Measurements from ENCODE around the gene NOPCHAP1. TPM values are rescaled to one million over a fixed set of nuclear protein-coding genes. Genes with fewer than 3 reads are reported as not detected.

The NOPCHAP1 gene
- total and polyA plus RNA-seq, 7 experiments from 2014 or later = 10.5 to 18.0 (median 11.7) TPM

DNA sequence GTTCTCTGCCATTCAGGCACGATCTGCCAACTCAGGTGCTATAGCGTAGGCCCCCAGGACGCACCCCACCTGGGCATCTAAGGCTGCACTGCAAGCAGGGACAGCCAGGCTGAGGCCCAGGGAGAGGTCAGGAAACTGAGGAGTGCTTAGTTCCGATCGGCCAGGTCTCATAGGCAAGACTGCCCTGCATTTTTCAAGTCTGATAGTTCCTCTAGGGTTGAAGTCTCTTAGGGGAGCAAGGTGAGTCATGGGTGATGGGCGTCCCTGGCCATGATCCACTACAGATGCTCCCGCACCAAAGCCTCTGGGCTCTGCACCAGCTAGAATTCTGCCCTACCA lies 13.2 kb downstream of the NOPCHAP1 start:
- no peak overlapping the region for H3K4me3 ChIP-seq (ENCODE audit: low read length)
- Mint-ChIP-seq H3K27me3 (no peaks in the 10 kb centered on the region), H3K4me1 (peaks cover 0 to 12% (median 2%) of the 10 kb centered on the region in 7 donors), H3K36me3 (peaks cover 34 to 92% (median 75%) of the 10 kb centered on the region in 5 donors), H3K4me3 (no peak overlapping the region), H3K27ac (no peak overlapping the region), H3K9me3 (peaks cover 0 to 18% (median 2%) of the 10 kb centered on the region in 11 donors)
- ChIA-PET POLR2A (no interaction called here), CTCF (no interaction called here)
- H3K9me3 ChIP-seq (ENCODE audit: control insufficient read depth in 2 of 3, low read length in 3 of 3) = no peaks in the 10 kb centered on the region
- H3K4me1 ChIP-seq (ENCODE audit: control insufficient read depth in 2 of 2, insufficient read depth in 2 of 2, low read length in 2 of 2) = no peaks in the 10 kb centered on the region
- no peaks in the 10 kb centered on the region for H3K27me3 ChIP-seq (ENCODE audit: control insufficient read depth in 2 of 2, insufficient read depth in 2 of 2, low read length in 2 of 2)
- peaks cover 5 to 72% (median 5%) of the 10 kb centered on the region in 3 experiments for H3K36me3 ChIP-seq (ENCODE audit: control insufficient read depth in 2 of 3, insufficient read depth in 3 of 3, low read length in 3 of 3)
- no peak for DNase-seq
- no peak overlapping the region for H3K27ac ChIP-seq (ENCODE audit: low read depth, low read length)
- no peak for ATAC-seq
- intact Hi-C loops (cut with micrococcal nuclease) = no loop called here

DNA sequence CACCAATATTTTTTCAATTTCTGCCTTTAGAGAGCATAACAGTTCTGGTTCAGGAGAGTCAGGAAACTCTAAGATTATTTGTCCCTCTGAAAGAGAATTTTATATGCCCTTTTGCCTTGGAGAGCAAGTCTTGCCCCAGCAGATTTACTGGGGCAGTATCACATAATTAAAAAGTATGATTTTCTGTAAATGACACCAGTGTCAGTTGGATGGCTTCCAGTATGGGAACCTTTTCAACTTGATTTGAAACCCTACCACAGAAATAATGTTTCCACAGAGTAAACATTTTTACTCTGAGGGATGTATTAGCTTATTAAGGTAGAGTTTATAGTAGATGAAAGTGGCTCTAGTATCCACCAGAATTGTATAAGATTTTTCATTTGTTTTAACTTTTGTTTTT lies 15.4 kb downstream of the NOPCHAP1 start:
- H3K4me3 Mint-ChIP-seq = no peak overlapping the region
- no peak overlapping the region for H3K27ac Mint-ChIP-seq
- no peaks in the 10 kb centered on the region for H3K27me3 Mint-ChIP-seq
- Histone ChIP-seq H3K4me3 (ENCODE audit: low read length) (no peak overlapping the region), H3K27me3 (ENCODE audit: control insufficient read depth in 2 of 2, insufficient read depth in 2 of 2, low read length in 2 of 2) (no peaks in the 10 kb centered on the region), H3K9me3 (ENCODE audit: control insufficient read depth in 2 of 3, low read length in 3 of 3) (no peaks in the 10 kb centered on the region), H3K27ac (ENCODE audit: low read depth, low read length) (no peak overlapping the region), H3K4me1 (ENCODE audit: control insufficient read depth in 2 of 2, insufficient read depth in 2 of 2, low read length in 2 of 2) (no peaks in the 10 kb centered on the region), H3K36me3 (ENCODE audit: control insufficient read depth in 2 of 3, insufficient read depth in 3 of 3, low read length in 3 of 3) (peaks cover 5 to 60% (median 5%) of the 10 kb centered on the region in 3 experiments)
- ATAC-seq (no peak), DNase-seq (no peak)
- peaks cover 46 to 90% (median 81%) of the 10 kb centered on the region in 5 donors for H3K36me3 Mint-ChIP-seq
- CTCF ChIA-PET = no interaction called here
- H3K4me1 Mint-ChIP-seq = peaks cover 0 to 14% (median 4%) of the 10 kb centered on the region in 7 donors
- H3K9me3 Mint-ChIP-seq = peaks cover 0 to 21% (median 2%) of the 10 kb centered on the region in 11 donors
- intact Hi-C loops (cut with micrococcal nuclease) = no loop called here
- POLR2A ChIA-PET = no interaction called here

DNA sequence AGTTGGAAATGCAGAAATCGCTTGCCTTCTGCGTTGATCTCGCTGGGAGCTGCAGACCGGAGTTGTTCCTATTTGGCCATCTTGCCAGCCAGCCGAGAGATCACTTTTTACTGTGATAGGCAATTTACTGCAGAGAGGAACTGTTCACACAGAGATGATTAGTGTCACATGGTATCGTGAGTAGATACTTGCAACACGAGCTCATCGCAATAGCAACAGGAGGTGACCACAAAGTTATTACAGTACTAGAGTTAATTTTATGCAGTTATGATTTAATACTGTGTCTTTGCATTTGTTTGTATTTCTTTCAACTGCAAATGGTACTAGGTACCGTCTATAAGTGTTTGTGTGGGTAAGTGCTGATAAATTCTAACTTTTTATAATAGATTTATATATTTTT lies 27.8 kb downstream of the NOPCHAP1 start:
- no peak overlapping the region for H3K27ac Mint-ChIP-seq
- no peak overlapping the region for H3K4me3 Mint-ChIP-seq
- peaks cover 27 to 75% (median 53%) of the 10 kb centered on the region in 5 donors for H3K36me3 Mint-ChIP-seq
- H3K9me3 ChIP-seq (ENCODE audit: control insufficient read depth in 2 of 3, low read length in 3 of 3) = no peaks in the 10 kb centered on the region
- POLR2A ChIA-PET = no interaction called here
- H3K4me1 ChIP-seq (ENCODE audit: control insufficient read depth in 2 of 2, insufficient read depth in 2 of 2, low read length in 2 of 2) = no peaks in the 10 kb centered on the region
- DNase-seq = no peak
- CTCF ChIA-PET = interaction anchor here (0.7 kb wide), 1 partner anchor 946 kb away, joined by 3 read pairs; no protein-coding TSS in a partner anchor
- no peak overlapping the region for H3K4me3 ChIP-seq (ENCODE audit: low read length)
- H3K27ac ChIP-seq (ENCODE audit: low read depth, low read length) = no peak overlapping the region
- intact Hi-C loops (cut with micrococcal nuclease) = no loop called here
- H3K4me1 Mint-ChIP-seq = peaks cover 0 to 4% (median 0%) of the 10 kb centered on the region in 7 donors
- no peaks in the 10 kb centered on the region for H3K27me3 Mint-ChIP-seq
- H3K9me3 Mint-ChIP-seq = peaks cover 6 to 29% (median 13%) of the 10 kb centered on the region in 11 donors
- ATAC-seq = no peak
- H3K27me3 ChIP-seq (ENCODE audit: control insufficient read depth in 2 of 2, insufficient read depth in 2 of 2, low read length in 2 of 2) = no peaks in the 10 kb centered on the region
- peaks cover 0 to 19% (median 0%) of the 10 kb centered on the region in 3 experiments for H3K36me3 ChIP-seq (ENCODE audit: control insufficient read depth in 2 of 3, insufficient read depth in 3 of 3, low read length in 3 of 3)

DNA sequence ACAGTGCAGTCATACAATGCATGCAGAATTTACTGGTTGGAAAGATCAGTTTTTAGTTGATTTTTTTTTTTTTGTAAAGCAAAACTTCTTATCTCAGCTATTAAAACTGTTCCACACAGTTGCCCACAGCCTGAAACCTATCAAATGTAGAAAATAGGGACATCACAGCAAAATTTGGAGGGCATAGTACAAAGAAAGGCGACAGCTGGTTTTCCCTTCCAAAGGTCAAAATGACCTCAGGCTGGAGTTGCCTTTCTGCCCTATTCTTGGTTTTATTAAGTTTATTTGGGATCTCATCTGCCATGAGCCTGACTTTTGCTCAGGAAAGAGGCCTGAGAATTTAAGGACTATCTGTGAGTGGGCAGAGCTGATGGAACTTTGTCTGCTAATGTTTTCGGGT lies 28.5 kb downstream of the NOPCHAP1 start:
- no peaks in the 10 kb centered on the region for H3K27me3 Mint-ChIP-seq
- DNase-seq = no peak
- CTCF ChIA-PET = interaction anchor here (0.7 kb wide), 1 partner anchor 46 kb away, joined by 4 read pairs; no protein-coding TSS in a partner anchor
- H3K36me3 ChIP-seq (ENCODE audit: control insufficient read depth in 2 of 3, insufficient read depth in 3 of 3, low read length in 3 of 3) = peaks cover 0 to 19% (median 0%) of the 10 kb centered on the region in 3 experiments
- H3K4me3 Mint-ChIP-seq = no peak overlapping the region
- H3K27ac Mint-ChIP-seq = no peak overlapping the region
- H3K9me3 Mint-ChIP-seq = peaks cover 6 to 29% (median 12%) of the 10 kb centered on the region in 11 donors
- H3K4me1 ChIP-seq (ENCODE audit: control insufficient read depth in 2 of 2, insufficient read depth in 2 of 2, low read length in 2 of 2) = no peaks in the 10 kb centered on the region
- no peak for ATAC-seq
- intact Hi-C loops (cut with micrococcal nuclease) = no loop called here
- peaks cover 24 to 68% (median 46%) of the 10 kb centered on the region in 5 donors for H3K36me3 Mint-ChIP-seq
- H3K4me1 Mint-ChIP-seq = no peaks in the 10 kb centered on the region
- no peak overlapping the region for H3K27ac ChIP-seq (ENCODE audit: low read depth, low read length)
- no peak overlapping the region for H3K4me3 ChIP-seq (ENCODE audit: low read length)
- POLR2A ChIA-PET = interaction anchor here (0.6 kb wide), 1 partner anchor 553 kb away, joined by 3 read pairs; no protein-coding TSS in a partner anchor
- no peaks in the 10 kb centered on the region for H3K27me3 ChIP-seq (ENCODE audit: control insufficient read depth in 2 of 2, insufficient read depth in 2 of 2, low read length in 2 of 2)
- no peaks in the 10 kb centered on the region for H3K9me3 ChIP-seq (ENCODE audit: control insufficient read depth in 2 of 3, low read length in 3 of 3)

DNA sequence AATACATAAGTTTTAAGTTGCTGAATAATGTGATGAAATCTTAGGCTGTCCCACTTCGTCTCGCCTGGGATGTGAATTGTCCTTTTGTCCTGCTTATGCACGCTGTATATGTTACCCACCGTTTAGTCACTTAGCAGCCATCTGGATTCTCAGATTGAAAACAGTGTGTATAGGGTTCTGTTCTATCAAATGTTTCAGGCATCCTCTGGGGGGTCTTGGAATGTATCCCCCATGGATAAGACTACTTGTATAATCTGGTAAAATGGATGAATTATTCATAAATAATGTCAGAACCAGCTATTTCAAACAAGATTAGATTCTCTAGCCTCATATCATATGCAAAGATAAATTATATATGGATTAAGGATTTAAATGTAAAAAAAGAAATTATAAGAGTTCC lies 29.4 kb downstream of the NOPCHAP1 start:
- Mint-ChIP-seq H3K27me3 (no peaks in the 10 kb centered on the region), H3K4me3 (no peak overlapping the region), H3K27ac (no peak overlapping the region), H3K9me3 (peaks cover 4 to 20% (median 9%) of the 10 kb centered on the region in 11 donors), H3K36me3 (peaks cover 15 to 61% (median 39%) of the 10 kb centered on the region in 5 donors), H3K4me1 (peaks cover 0 to 1% (median 0%) of the 10 kb centered on the region in 7 donors)
- H3K27ac ChIP-seq (ENCODE audit: low read depth, low read length) = no peak overlapping the region
- DNase-seq (no peak), ATAC-seq (no peak)
- POLR2A ChIA-PET = interaction anchor here (0.6 kb wide), 1 partner anchor 359 kb away, joined by 3 read pairs; no protein-coding TSS in a partner anchor
- H3K9me3 ChIP-seq (ENCODE audit: control insufficient read depth in 2 of 3, low read length in 3 of 3) = no peaks in the 10 kb centered on the region
- H3K27me3 ChIP-seq (ENCODE audit: control insufficient read depth in 2 of 2, insufficient read depth in 2 of 2, low read length in 2 of 2) = no peaks in the 10 kb centered on the region
- intact Hi-C loops (cut with micrococcal nuclease) = no loop called here
- peaks cover 0 to 19% (median 0%) of the 10 kb centered on the region in 3 experiments for H3K36me3 ChIP-seq (ENCODE audit: control insufficient read depth in 2 of 3, insufficient read depth in 3 of 3, low read length in 3 of 3)
- no peak overlapping the region for H3K4me3 ChIP-seq (ENCODE audit: low read length)
- CTCF ChIA-PET = no interaction called here
- no peaks in the 10 kb centered on the region for H3K4me1 ChIP-seq (ENCODE audit: control insufficient read depth in 2 of 2, insufficient read depth in 2 of 2, low read length in 2 of 2)

DNA sequence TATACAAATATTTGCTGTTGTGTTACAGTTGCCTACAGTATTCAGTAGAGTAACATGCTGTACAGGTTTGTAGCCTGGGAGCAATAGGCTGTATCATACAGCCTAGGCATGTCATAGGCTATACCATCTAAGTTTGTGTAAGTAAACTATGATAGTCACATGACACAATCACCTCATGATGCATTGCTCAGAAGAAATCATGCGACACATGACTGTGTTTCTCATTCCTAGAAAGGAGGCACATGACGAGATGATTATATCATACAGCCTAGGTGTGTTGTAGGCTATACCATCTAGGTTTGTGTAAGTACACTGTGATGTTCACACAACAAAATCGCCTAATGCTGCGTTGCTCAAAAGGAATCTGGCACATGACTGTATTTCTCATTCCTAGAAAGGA lies 31.9 kb downstream of the NOPCHAP1 start:
- Mint-ChIP-seq H3K27me3 (no peaks in the 10 kb centered on the region), H3K36me3 (peaks cover 0 to 42% (median 17%) of the 10 kb centered on the region in 5 donors), H3K4me1 (peaks cover 0 to 1% (median 0%) of the 10 kb centered on the region in 7 donors), H3K9me3 (no peaks in the 10 kb centered on the region), H3K4me3 (no peak overlapping the region), H3K27ac (no peak overlapping the region)
- no peak overlapping the region for H3K27ac ChIP-seq (ENCODE audit: low read depth, low read length)
- no peaks in the 10 kb centered on the region for H3K27me3 ChIP-seq (ENCODE audit: control insufficient read depth in 2 of 2, insufficient read depth in 2 of 2, low read length in 2 of 2)
- no peaks in the 10 kb centered on the region for H3K9me3 ChIP-seq (ENCODE audit: control insufficient read depth in 2 of 3, low read length in 3 of 3)
- ATAC-seq (no peak), DNase-seq (no peak)
- CTCF ChIA-PET = no interaction called here
- peaks cover 0 to 15% (median 0%) of the 10 kb centered on the region in 3 experiments for H3K36me3 ChIP-seq (ENCODE audit: control insufficient read depth in 2 of 3, insufficient read depth in 3 of 3, low read length in 3 of 3)
- H3K4me1 ChIP-seq (ENCODE audit: control insufficient read depth in 2 of 2, insufficient read depth in 2 of 2, low read length in 2 of 2) = no peaks in the 10 kb centered on the region
- POLR2A ChIA-PET = no interaction called here
- H3K4me3 ChIP-seq (ENCODE audit: low read length) = no peak overlapping the region
- intact Hi-C loops (cut with micrococcal nuclease) = no loop called here

DNA sequence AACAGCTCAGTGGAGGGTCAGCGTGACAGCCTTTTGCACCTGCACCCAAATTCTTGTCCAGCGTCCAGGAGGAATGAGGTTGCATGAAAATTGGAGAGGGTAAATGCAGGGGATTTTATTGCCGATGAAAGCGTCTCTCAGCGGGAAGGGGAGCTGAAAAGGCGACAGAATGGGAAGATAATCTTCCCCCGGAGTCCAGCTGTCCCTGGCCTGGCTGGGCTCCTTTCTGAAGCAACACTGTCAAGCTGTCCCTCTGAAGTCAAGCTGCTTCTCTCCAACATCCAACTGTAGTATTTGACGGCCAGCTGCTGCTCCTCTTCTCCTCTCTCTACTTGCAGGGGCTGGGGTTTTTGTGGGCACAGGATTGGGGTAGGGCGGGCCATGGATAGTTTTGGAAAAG lies 32.7 kb downstream of the NOPCHAP1 start:
- no peak overlapping the region for H3K27ac ChIP-seq (ENCODE audit: low read depth, low read length)
- no peak for ATAC-seq
- ChIA-PET POLR2A (no interaction called here), CTCF (no interaction called here)
- H3K4me3 Mint-ChIP-seq = no peak overlapping the region
- intact Hi-C loops (cut with micrococcal nuclease) = no loop called here
- H3K4me1 Mint-ChIP-seq = peaks cover 0 to 1% (median 0%) of the 10 kb centered on the region in 7 donors
- H3K36me3 ChIP-seq (ENCODE audit: control insufficient read depth in 2 of 3, insufficient read depth in 3 of 3, low read length in 3 of 3) = peaks cover 0 to 15% (median 0%) of the 10 kb centered on the region in 3 experiments
- no peaks in the 10 kb centered on the region for H3K9me3 ChIP-seq (ENCODE audit: control insufficient read depth in 2 of 3, low read length in 3 of 3)
- H3K9me3 Mint-ChIP-seq = no peaks in the 10 kb centered on the region
- DNase-seq = no peak
- H3K27me3 Mint-ChIP-seq = no peaks in the 10 kb centered on the region
- H3K4me1 ChIP-seq (ENCODE audit: control insufficient read depth in 2 of 2, insufficient read depth in 2 of 2, low read length in 2 of 2) = no peaks in the 10 kb centered on the region
- no peak overlapping the region for H3K27ac Mint-ChIP-seq
- H3K4me3 ChIP-seq (ENCODE audit: low read length) = no peak overlapping the region
- no peaks in the 10 kb centered on the region for H3K27me3 ChIP-seq (ENCODE audit: control insufficient read depth in 2 of 2, insufficient read depth in 2 of 2, low read length in 2 of 2)
- H3K36me3 Mint-ChIP-seq = peaks cover 0 to 37% (median 17%) of the 10 kb centered on the region in 5 donors
